Uterus (tissue), 4 donors: Measurements from ENCODE around the gene GAREM1. TPM values are rescaled to one million over a fixed set of nuclear protein-coding genes. Genes with fewer than 3 reads are reported as not detected.
"Not testable (repeated sequence)": the region's sequence is repeated elsewhere in the genome, so short reads cannot be mapped to it uniquely, and the experiment has no call there.

Experiments
- DNase-seq, 2 donors: peaks; one replicate each; pipeline ENCODE4 v3.0.0-alpha.2; 2019 to 2020
- H3K27ac ChIP-seq, 2 donors: fragments of 200-600 bp; sonication (generic); 1 replicate in 1 of 2; 2 replicates in 1 of 2; pipeline ENCODE4 v1.5.1; 2016 to 2018
- H3K27me3 ChIP-seq, 2 donors: fragments of 200-600 bp; sonication (generic); one replicate each; pipeline ENCODE4 v1.5.1; 2018 to 2019; ENCODE audit warnings: control low read depth in 1 of 2
- H3K36me3 ChIP-seq, 2 donors: fragments of 200-600 bp; sonication (generic); one replicate each; pipeline ENCODE4 v1.5.1; 2019; ENCODE audit warnings: control low read depth in 1 of 2
- H3K4me1 ChIP-seq, 2 donors: fragments of 200-600 bp; sonication (generic); one replicate each; pipeline ENCODE4 v1.5.1; 2018 to 2019; ENCODE audit warnings: control low read depth in 1 of 2
- H3K4me3 ChIP-seq, 2 donors: fragments of 200-600 bp; sonication (generic); 1 replicate in 1 of 2; 2 replicates in 1 of 2; pipeline ENCODE4 v1.5.1; 2018 to 2019; ENCODE audit warnings: mild to moderate bottlenecking in 1 of 2
- H3K9me3 ChIP-seq, 2 donors: fragments of 200-600 bp; sonication (generic); one replicate each; pipeline ENCODE4 v1.5.1; 2019; ENCODE audit warnings: control low read depth in 1 of 2
- CTCF ChIP-seq, 4 experiments: fragments of 200-600 bp in 2 of 4; fragments of 450-650 bp in 2 of 4; sonication (generic) in 2 of 4; IDR thresholded peaks; one replicate each; pipeline ENCODE4 v1.5.1; 2016 to 2019; ENCODE audit warnings: antibody characterized with exemption in 4 of 4, mild to moderate bottlenecking in 2 of 4, moderate library complexity in 1 of 4
- POLR2A ChIP-seq, 2 donors: fragments of 450-650 bp; IDR thresholded peaks; one replicate each; pipeline ENCODE4 v1.6.1; 2016; ENCODE audit warnings: antibody characterized with exemption in 2 of 2, mild to moderate bottlenecking in 1 of 2, moderate library complexity in 1 of 2
- intact Hi-C: fragments of 100-400 bp; cut with DNase I; formaldehyde crosslinking; loops from one replicate; pipeline ENCODE4 v1.15.1; 2023; ENCODE audit warnings: low total_unique reads
- total RNA-seq, 4 donors: library from RNA; depleted of rRNA in 3 of 4; stranded (reverse); fragments of >200 nt in 3 of 4; gene quantifications; one replicate each; pipeline versions ENCODE4 v1.1.0 to v1.2.4, GENCODE V29; 2014 to 2023
- donor health status: DM: yes; HTN: yes; CAD: no.

Gene GAREM1
- total RNA-seq, 4 donors from 2014 or later: 1.5 to 12.0 (median 5.9) TPM

DNA sequence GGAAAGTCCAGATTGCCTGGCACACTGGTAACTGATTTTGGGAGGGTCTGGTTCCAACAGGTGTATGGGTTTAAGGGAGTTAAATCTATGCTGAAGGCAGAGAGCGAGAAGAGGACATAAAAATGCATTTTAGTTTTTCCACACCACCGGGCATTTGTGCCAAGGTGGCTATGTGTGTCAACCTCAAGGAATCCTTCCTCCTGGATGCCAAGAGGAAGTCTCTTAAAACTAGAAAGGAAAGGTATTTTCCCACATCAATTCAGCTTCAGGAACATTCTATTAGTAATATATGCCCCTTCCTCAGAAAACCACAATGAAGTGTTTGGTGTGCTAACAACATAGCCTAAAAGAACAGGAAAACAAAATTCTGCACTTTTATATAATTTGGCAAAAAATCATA, 5.4 kb upstream of the GAREM1 start:
- no peaks in the 10 kb centered on the region for H3K27me3 ChIP-seq
- intact Hi-C loops: no loop called here
- no peaks in the 10 kb centered on the region for H3K9me3 ChIP-seq
- H3K4me1 ChIP-seq: no peaks in the 10 kb centered on the region
- no peaks in the 10 kb centered on the region for H3K36me3 ChIP-seq
- no peak overlapping the region for H3K27ac ChIP-seq
- no peak for DNase-seq
- no peak overlapping the region for H3K4me3 ChIP-seq
- TF ChIP-seq POLR2A (IDR thresholded peaks at IDR 0.05) (no peak), CTCF (IDR thresholded peaks at IDR 0.05) (no peak)

DNA sequence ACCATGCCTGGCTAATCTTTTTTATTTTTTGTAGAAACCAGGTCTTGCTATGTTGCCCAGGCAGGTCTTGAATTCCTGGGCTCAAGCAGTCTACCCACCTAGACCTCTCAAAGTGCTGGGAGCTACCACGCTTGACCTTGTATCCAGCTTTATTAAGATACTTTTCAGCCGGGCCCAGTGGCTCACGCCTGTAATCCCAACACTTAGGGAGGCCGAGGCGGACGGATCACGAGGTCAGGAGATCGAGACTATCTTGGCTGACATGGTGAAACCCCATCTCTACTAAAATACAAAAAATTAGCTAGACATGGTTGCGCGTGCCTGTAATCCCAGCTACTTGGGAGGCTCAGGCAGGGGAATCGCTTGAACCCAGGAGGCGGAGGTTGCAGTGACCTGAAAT, 4.4 kb upstream of the GAREM1 start:
- H3K4me3 ChIP-seq, H3K9me3 ChIP-seq, intact Hi-C loops, H3K27ac ChIP-seq, H3K4me1 ChIP-seq, DNase-seq, H3K36me3 ChIP-seq, H3K27me3 ChIP-seq: not testable (repeated sequence)

DNA sequence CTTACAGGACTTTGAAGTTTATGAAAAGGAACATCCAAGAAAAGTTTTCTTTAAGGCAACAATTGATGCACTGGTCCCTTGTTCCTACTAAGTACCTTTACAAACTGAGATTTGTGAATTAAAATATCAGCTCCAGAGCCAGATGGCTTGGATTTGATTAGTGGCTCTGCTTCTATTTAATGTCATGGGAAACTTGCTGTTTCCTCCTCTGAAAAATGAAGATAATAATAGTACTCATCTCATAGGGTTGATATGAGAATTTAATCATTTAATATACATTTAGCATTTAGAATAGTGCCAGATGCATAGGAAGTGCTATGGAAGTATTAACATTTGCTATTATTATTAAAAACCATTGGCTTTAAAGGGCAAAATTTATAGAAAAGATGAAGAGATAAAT, 2.6 kb upstream of the GAREM1 start:
- intact Hi-C loops: loop anchor here (5.0 kb wide), 1 partner anchor 201 kb away; no protein-coding TSS in a partner anchor
- H3K4me1 ChIP-seq: peaks cover 0 to under 1% of the 10 kb centered on the region in 2 donors
- no peak overlapping the region for H3K27ac ChIP-seq
- H3K9me3 ChIP-seq: no peaks in the 10 kb centered on the region
- no peak overlapping the region for H3K4me3 ChIP-seq
- no peaks in the 10 kb centered on the region for H3K36me3 ChIP-seq
- no peak for TF ChIP-seq CTCF (IDR thresholded peaks at IDR 0.05)
- no peak for TF ChIP-seq POLR2A (IDR thresholded peaks at IDR 0.05)
- no peaks in the 10 kb centered on the region for H3K27me3 ChIP-seq
- DNase-seq: no peak

DNA sequence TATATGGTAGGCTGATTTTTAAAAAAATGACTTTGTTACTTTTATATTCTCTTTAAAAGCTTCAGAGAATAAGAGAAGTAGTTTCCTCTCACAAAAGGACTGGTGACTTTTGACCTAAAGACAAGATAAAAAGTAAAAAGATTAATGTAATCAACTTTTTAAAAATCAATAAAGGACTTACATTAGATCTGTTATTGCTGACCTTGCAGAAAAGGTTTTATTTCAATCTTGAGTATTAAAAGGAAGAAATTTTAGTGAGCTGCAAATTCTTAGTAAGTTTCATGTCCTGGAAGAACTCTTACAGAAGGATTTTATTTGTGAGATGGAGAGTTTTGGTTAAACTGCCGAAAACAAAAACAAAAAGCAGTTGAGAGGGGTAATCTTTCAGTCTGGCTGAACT, 2.2 kb upstream of the GAREM1 start:
- Histone ChIP-seq H3K4me1 (peaks cover 0 to 4% of the 10 kb centered on the region in 2 donors), H3K27me3 (no peaks in the 10 kb centered on the region), H3K4me3 (no peak overlapping the region), H3K36me3 (no peaks in the 10 kb centered on the region), H3K9me3 (no peaks in the 10 kb centered on the region), H3K27ac (no peak overlapping the region)
- no peak for DNase-seq
- intact Hi-C loops: loop anchor here (5.0 kb wide), 1 partner anchor 201 kb away; no protein-coding TSS in a partner anchor
- TF ChIP-seq CTCF (IDR thresholded peaks at IDR 0.05) (no peak), POLR2A (IDR thresholded peaks at IDR 0.05) (no peak)

DNA sequence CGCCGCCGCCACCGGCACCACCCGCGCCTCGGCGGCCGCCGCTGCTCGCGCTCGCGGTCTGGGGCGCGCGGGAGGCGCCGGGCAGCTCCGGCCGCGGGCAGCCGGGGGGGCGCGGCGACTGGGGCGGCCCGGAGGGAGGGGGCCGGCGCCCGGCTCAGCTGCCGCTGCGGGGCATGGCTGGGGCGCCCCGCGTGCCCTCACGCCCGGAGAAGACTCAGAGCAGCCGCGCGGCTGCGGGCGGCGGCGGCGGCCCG, 295 bp downstream of the GAREM1 start:
- Histone ChIP-seq H3K4me1 (peaks cover 0 to 4% of the 10 kb centered on the region in 2 donors), H3K27me3 (no peaks in the 10 kb centered on the region), H3K27ac (peak overlapping the region; percentile 93), H3K36me3 (no peaks in the 10 kb centered on the region), H3K4me3 (peak overlapping the region; percentile 54 to 83), H3K9me3 (no peaks in the 10 kb centered on the region)
- intact Hi-C loops: loop anchor here (5.0 kb wide), 1 partner anchor 198 kb away; no protein-coding TSS in a partner anchor
- no peak for DNase-seq
- TF ChIP-seq POLR2A (IDR thresholded peaks at IDR 0.05) (no peak), CTCF (IDR thresholded peaks at IDR 0.05) (no peak)
